Activated T-cell treated with anti-CD3 and anti-CD28 coated beads, Interleukin-2, amount 50 U/mL, for 4 hours (primary cell): ENCODE measurements around the gene FAM131A. TPM values are rescaled to one million over a fixed set of nuclear protein-coding genes. Genes with fewer than 3 reads are reported as not detected.

Experiments
- ATAC-seq, 2 donors: fragments of 200-7000 bp; cut with Tn5 transposase; one replicate each; pipeline ENCODE4 v1.10.0; 2021
- DNase-seq: peaks from one replicate; pipeline ENCODE4 v3.0.0-alpha.2; 2020
- H3K27me3 Mint-ChIP-seq: one replicate; pipeline ENCODE4 v1.8.0; 2021; ENCODE audit warnings: low read depth, mixed read lengths
- H3K36me3 Mint-ChIP-seq: one replicate; pipeline ENCODE4 v1.8.0; 2022; ENCODE audit warnings: mixed read lengths; ENCODE audit not compliant: insufficient read depth
- H3K4me1 Mint-ChIP-seq: one replicate; pipeline ENCODE4 v1.8.0; 2021; ENCODE audit warnings: low read depth, mixed read lengths
- H3K4me3 Mint-ChIP-seq: one replicate; pipeline ENCODE4 v1.8.0; 2021; ENCODE audit warnings: mild to moderate bottlenecking, moderate library complexity, mixed read lengths
- H3K9me3 Mint-ChIP-seq: one replicate; pipeline ENCODE4 v1.8.0; 2021; ENCODE audit warnings: mixed read lengths
- total RNA-seq, 3 donors: library from RNA; stranded (reverse); gene quantifications; one replicate each; pipeline ENCODE4 v1.2.1, GENCODE V29; 2021

The FAM131A gene
- total RNA-seq, 3 donors from 2014 or later: 3.5 to 4.4 (median 3.7) TPM

GRCh38 chr3:184353546-184353941 is 16.1 kb downstream of the FAM131A start:
- no peaks in the 10 kb centered on the region for H3K27me3 Mint-ChIP-seq
- ATAC-seq (no peak), DNase-seq (no peak)
- peaks cover 2% of the 10 kb centered on the region for H3K4me1 Mint-ChIP-seq
- H3K9me3 Mint-ChIP-seq: no peaks in the 10 kb centered on the region
- H3K36me3 Mint-ChIP-seq: peaks cover 3% of the 10 kb centered on the region
- no peak overlapping the region for H3K4me3 Mint-ChIP-seq

GRCh38 chr3:184354121-184354728 is 16.8 kb downstream of the FAM131A start:
- no peak overlapping the region for H3K4me3 Mint-ChIP-seq
- ATAC-seq (peak; percentile 63 to 74), DNase-seq (peak; percentile 68)
- H3K36me3 Mint-ChIP-seq: peaks cover 3% of the 10 kb centered on the region
- H3K4me1 Mint-ChIP-seq: peaks cover 2% of the 10 kb centered on the region
- no peaks in the 10 kb centered on the region for H3K9me3 Mint-ChIP-seq
- no peaks in the 10 kb centered on the region for H3K27me3 Mint-ChIP-seq

DNA sequence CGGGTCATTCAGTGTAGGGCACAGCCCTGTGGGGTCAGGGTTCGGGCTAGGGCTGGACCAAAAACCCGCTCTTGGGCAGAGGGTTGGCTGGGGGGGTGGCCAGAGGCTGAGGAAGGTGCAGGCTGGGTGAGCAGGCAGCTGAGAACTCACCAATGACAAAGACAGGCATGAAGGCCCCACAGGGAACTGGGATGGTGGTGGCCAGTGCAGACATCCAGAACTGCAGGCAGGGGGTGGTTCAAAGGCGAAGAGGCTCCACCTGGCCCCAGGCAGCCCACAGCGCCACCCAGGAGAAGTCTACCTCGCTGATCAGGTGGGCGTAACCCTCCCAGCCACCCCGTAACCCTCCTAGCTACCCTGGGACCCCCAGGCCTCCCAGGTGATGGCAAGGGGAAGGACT is 17.4 kb downstream of the FAM131A start:
- peaks cover 2% of the 10 kb centered on the region for H3K4me1 Mint-ChIP-seq
- no peaks in the 10 kb centered on the region for H3K27me3 Mint-ChIP-seq
- H3K4me3 Mint-ChIP-seq: no peak overlapping the region
- H3K9me3 Mint-ChIP-seq: no peaks in the 10 kb centered on the region
- ATAC-seq: no peak
- H3K36me3 Mint-ChIP-seq: peaks cover 3% of the 10 kb centered on the region
- no peak for DNase-seq

DNA sequence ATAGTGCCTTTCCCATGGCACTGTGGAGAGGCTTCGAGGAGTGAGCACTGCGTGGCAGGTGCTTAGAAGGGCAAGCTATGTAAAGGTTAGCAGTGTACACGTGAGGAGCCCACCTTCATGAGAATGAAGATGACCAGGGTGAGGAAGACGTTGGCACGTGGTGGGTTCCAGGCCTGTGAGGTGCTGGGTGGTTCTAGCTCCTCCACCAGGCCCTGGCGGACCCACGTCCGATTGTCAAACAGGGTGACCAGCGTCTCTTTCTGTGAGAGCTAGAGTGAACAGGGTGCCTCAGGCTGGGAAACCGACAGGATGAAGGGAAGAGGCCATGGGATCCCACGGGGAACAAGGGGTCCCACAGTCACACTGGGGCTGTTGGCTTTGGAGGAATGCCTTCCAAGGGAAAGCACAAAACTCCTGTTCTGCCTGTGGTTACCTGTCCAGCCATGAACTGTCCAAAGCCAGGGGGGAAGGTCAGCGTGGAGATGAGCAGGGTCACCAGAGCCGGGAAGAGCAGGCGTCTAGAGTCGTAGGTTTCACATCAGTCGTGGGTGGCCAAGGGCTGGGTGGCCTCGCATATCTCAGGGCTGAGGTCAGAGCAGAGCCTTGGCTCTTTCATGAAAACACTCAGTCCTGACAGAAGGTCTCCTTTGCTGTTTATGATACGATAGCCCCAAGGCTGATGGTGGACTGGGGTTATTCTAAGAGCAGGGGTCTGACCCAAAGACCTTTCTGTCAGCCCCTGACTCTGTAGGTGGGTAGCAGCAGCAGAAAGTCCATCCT is 18.1 kb downstream of the FAM131A start:
- H3K36me3 Mint-ChIP-seq: peaks cover 3% of the 10 kb centered on the region
- DNase-seq (no peak), ATAC-seq (no peak)
- H3K4me1 Mint-ChIP-seq: peaks cover 2% of the 10 kb centered on the region
- no peaks in the 10 kb centered on the region for H3K9me3 Mint-ChIP-seq
- no peak overlapping the region for H3K4me3 Mint-ChIP-seq
- no peaks in the 10 kb centered on the region for H3K27me3 Mint-ChIP-seq

GRCh38 chr3:184357248-184358123 is 20.1 kb downstream of the FAM131A start:
- H3K9me3 Mint-ChIP-seq: no peaks in the 10 kb centered on the region
- no peak for ATAC-seq
- no peak overlapping the region for H3K4me3 Mint-ChIP-seq
- no peaks in the 10 kb centered on the region for H3K27me3 Mint-ChIP-seq
- peaks cover 5% of the 10 kb centered on the region for H3K4me1 Mint-ChIP-seq
- peaks cover 3% of the 10 kb centered on the region for H3K36me3 Mint-ChIP-seq
- DNase-seq: no peak

GRCh38 chr3:184358124-184358767 is 20.8 kb downstream of the FAM131A start:
- Mint-ChIP-seq H3K36me3 (peaks cover 3% of the 10 kb centered on the region), H3K27me3 (no peaks in the 10 kb centered on the region), H3K4me3 (no peak overlapping the region), H3K9me3 (no peaks in the 10 kb centered on the region), H3K4me1 (peaks cover 5% of the 10 kb centered on the region)
- ATAC-seq (no peak), DNase-seq (no peak)

- DNase-seq: no peak
- Mint-ChIP-seq H3K4me1 (peaks cover 4% of the 10 kb centered on the region), H3K36me3 (peaks cover 3% of the 10 kb centered on the region), H3K27me3 (no peaks in the 10 kb centered on the region), H3K9me3 (no peaks in the 10 kb centered on the region), H3K4me3 (no peak overlapping the region)
- ATAC-seq: no peak
Measured at GRCh38 chr3:184358921-184359350, 21.5 kb downstream of the FAM131A start.

DNA sequence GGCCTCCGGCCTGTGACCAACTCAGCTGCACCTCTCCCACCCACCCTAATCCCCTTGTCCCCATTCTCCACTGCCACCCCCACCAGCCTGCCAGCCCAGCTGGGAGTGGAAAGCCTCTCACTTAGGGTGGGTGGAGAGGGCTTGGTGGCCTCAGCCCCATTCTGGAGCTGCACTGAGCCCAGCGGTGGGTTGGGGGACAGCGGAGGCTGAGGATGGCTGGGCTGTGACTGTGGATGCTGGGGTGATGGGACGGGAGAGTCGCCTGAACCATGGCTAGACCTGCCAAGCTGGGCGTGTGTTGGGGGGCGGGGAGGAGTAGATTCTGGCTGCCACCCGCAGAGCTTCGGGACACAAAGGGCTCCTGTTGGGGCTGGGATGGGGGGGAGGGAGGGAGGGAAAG is 22.2 kb downstream of the FAM131A start:
- H3K9me3 Mint-ChIP-seq: no peaks in the 10 kb centered on the region
- peaks cover 8% of the 10 kb centered on the region for H3K4me1 Mint-ChIP-seq
- no peak for ATAC-seq
- H3K27me3 Mint-ChIP-seq: no peaks in the 10 kb centered on the region
- no peak overlapping the region for H3K4me3 Mint-ChIP-seq
- no peak for DNase-seq
- H3K36me3 Mint-ChIP-seq: peaks cover 5% of the 10 kb centered on the region

GRCh38 chr3:184360070-184360928 is 22.9 kb downstream of the FAM131A start:
- H3K9me3 Mint-ChIP-seq: no peaks in the 10 kb centered on the region
- H3K4me3 Mint-ChIP-seq: peak overlapping the region; percentile 84
- no peaks in the 10 kb centered on the region for H3K27me3 Mint-ChIP-seq
- H3K4me1 Mint-ChIP-seq: peaks cover 15% of the 10 kb centered on the region
- no peak for DNase-seq
- H3K36me3 Mint-ChIP-seq: peaks cover 12% of the 10 kb centered on the region
- ATAC-seq: no peak

DNA sequence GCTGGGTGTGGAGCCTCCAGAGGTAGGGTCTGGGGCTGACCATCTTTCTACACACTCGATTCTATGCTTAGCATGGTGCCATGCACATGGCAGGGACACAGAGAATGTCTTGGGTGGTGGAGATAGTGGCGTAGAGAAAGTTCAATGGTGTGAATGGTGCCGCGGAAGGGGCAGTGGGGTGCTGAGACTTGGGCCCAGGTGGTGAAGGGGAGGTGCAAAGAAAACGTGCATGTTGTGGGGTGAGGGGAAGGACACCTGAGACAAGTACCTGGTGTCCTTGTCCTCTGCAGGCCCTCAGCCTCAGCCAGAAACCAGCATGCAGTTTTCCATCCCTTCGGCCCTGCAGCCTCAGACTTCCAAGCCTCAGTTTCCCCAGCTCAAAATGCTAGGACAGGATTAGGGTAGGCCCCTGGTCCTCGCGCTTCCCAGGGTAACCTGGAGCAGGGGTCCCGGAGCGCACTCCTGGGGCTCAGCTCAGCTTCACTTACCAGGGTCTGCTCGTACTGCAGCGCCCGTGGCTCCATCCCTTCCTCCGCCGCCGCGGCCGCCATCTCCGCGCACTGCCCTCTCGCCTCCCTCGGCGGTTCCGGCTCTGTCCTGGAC is 23.6 kb downstream of the FAM131A start:
- Mint-ChIP-seq H3K9me3 (no peaks in the 10 kb centered on the region), H3K4me3 (peak overlapping the region; percentile 84), H3K36me3 (peaks cover 11% of the 10 kb centered on the region), H3K4me1 (peaks cover 15% of the 10 kb centered on the region), H3K27me3 (no peaks in the 10 kb centered on the region)
- ATAC-seq: peak; percentile 0 to 1
- no peak for DNase-seq

GRCh38 chr3:184361532-184361931 is 24.1 kb downstream of the FAM131A start, which contains the start of the genes CLCN2 and POLR2H:
Gene CLCN2 (minus strand): TSS chr3:184361605. CDS start chr3:184361479, 126 bp downstream.
Gene POLR2H (plus strand): TSS chr3:184361710. CDS start chr3:184363493, 1,783 bp downstream.
- ATAC-seq (peak; percentile 58 to 61), DNase-seq (no peak)
- H3K4me3 Mint-ChIP-seq: peak within 1 kb of the TSS; percentile 99
- H3K9me3 Mint-ChIP-seq: no peaks in the 10 kb centered on the region
- no peaks in the 10 kb centered on the region for H3K27me3 Mint-ChIP-seq
- H3K36me3 Mint-ChIP-seq: peaks cover 12% of the 10 kb centered on the region
- peaks cover 16% of the 10 kb centered on the region for H3K4me1 Mint-ChIP-seq

- no peaks in the 10 kb centered on the region for H3K27me3 Mint-ChIP-seq
- peak; percentile 16 to 24 for ATAC-seq
- H3K36me3 Mint-ChIP-seq: peaks cover 18% of the 10 kb centered on the region
- H3K9me3 Mint-ChIP-seq: no peaks in the 10 kb centered on the region
- peaks cover 19% of the 10 kb centered on the region for H3K4me1 Mint-ChIP-seq
- peak overlapping the region; percentile 99 for H3K4me3 Mint-ChIP-seq
- no peak for DNase-seq
Measured at GRCh38 chr3:184361932-184362667, 24.7 kb downstream of the FAM131A start.
